HG02973 (cell line): Measurements from ENCODE around the gene IL31RA.

Source experiments
- ATAC-seq: cut with Tn5 transposase; IDR thresholded peaks from one replicate; pipeline ENCODE4 v1.9.1; 2021; ENCODE audit warnings: moderate library complexity; ENCODE audit not compliant: unreplicated experiment

Gene IL31RA

GRCh38 chr5:55858104-55858503, 6.9 kb downstream of the IL31RA start:
- no peak for ATAC-seq

GRCh38 chr5:55860288-55860687, 9.1 kb downstream of the IL31RA start:
- ATAC-seq = no peak

- ATAC-seq = no peak
Measured at GRCh38 chr5:55860709-55861108, 9.6 kb downstream of the IL31RA start.

DNA sequence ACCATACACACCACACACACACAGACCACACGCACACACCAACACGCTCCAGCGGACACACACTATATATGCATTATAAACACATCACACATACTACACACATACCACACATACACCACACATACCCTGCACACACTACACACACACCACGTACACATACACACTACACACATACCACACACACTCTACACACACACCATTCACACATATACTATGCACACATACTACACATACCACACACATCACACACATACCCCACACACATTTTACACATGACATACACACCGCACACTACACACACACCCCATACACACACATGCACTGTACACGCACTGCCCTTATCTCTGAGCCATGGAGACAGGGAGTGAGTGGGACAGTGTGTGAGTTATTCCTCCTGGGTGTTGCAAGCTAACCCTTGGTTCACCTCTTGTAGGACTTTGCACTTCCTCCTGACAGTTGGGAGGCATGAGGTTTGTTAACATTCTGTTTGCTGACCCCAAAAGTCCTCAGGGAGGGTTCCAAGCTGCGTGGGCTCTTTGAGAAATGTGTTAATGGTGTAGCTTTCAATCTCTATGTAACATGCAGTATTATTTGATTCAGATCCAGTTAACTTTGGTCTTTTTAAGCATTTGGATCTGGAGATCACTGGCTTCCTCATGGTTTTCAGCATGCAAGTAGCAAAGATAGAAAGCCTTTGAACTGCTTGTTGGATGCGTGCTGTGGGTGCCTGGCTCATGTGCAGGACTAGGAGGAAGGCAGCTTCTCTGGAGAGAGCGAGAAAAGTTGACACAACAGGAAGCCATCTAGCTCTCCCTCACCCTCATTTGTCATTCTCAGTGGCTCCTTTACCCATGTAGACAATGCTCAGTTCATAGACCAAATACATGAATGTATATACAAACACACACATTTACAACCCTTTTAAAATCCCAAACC, 13.7 kb downstream of the IL31RA start:
- ATAC-seq = no peak

DNA sequence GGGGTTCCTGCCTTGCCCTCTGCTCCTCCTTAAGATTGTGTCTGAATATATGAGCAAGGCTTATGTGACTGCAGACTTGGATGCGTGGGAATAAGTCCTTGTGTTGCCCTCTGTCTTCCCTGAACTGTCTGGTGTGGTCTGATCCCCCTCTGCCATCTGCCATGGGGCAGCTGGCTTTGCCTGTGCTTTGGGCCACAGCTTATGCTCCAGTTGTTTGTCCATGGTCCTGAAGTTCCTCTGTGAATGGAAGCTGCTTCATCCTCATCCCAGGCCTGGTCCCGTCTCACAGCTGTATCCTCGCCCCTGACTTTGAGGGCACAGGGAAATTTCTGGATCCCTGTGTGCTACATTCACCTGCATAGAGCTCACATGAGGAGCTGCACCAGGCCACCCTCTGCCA, 14.7 kb downstream of the IL31RA start:
- ATAC-seq = no peak

DNA sequence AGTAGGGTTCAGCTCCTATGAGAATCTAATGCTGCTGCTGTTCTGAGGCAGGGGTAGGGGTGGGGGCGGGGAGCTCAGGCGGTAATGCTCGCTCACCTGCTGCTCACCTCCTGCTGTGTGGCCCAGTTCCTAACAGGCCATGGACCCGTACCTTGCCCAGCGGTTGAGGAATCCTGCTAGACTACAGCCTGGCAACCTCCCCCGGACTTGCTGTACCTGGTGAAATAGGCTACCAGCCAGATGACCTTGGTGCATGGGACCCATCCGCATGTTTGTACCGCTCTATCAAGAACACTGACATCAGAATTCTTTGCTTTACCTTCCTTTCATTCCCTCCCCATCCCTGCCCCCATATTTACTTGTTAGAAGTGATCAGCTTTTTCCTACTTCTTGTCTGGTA, 15.3 kb downstream of the IL31RA start:
- no peak for ATAC-seq

DNA sequence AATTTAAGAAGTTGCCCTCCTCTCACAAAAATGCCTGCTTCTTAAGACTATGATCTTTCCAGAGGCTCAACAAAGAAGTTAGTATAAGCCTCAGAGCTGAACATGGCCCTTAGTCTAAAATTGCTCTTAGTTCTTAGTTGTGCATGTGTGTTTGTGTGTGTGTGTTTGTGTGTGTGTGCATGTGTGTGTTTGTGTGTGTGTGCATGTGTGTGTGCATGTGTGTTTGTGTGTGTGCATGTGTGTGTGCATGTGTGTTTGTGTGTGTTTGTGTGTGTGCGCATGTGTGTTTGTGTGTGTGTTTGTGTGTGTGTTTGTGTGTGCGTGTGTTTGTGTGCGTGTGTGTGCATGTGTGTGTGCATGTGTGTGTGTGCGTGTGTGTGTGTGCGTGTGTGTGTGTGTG, 15.8 kb downstream of the IL31RA start:
- ATAC-seq = no peak

- ATAC-seq = no peak
Measured at GRCh38 chr5:55868846-55869245, 17.7 kb downstream of the IL31RA start.

DNA sequence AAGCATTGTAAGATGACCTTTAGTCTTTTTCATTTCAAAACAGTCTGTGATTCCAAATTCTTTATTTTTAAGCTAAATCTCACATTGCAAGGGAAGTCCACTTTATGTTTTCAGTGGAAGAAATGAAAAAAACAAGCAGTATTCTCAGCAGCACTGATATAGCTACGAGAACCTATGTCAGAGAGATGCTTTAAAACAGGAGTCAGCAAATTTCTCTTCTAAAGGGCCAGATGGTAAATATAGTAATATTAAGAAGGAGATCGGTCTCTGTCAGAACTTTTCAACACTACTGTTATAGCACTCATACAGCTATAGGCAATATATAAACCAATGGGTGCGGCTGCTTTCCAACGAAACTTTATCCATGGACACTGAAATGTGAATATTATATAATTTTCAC, 18.7 kb downstream of the IL31RA start:
- no peak for ATAC-seq

DNA sequence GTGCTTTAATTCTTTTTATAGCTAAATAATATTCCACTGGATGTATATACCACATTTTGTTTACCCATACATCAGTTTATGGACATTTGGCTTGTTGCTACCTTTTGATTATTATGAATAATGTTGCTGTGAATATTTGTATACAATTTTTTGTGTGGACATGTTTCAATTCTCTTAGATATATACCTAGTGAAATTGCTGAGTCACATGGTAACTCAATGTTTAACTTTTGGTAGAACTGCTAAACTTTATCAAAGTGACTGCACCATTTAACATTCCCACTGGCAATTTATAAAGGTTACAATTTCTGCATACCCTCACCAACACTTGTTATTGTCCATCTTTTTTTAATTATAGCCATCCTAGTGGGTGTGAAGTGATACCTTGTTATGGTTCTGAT, 22.1 kb downstream of the IL31RA start:
- ATAC-seq = no peak

DNA sequence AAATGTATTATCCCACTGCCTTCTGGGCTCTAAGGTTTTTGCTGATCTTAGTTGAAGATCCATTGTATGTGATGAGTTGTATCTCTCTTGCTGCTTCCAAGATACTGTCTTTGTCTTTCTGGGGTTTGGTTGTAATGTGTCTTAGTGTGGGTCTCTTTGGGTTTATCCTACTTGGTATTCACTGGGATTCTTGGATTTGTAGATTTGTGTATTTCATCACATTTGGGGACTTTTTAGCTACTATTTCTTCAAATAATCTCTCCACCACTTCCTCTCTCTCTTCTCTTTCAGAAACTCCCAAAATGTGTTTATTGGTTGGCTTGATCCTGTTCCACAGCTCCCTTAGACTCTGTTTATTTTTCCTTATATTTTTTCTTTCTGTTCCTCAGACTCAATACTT, 26.5 kb downstream of the IL31RA start:
- ATAC-seq = no peak

DNA sequence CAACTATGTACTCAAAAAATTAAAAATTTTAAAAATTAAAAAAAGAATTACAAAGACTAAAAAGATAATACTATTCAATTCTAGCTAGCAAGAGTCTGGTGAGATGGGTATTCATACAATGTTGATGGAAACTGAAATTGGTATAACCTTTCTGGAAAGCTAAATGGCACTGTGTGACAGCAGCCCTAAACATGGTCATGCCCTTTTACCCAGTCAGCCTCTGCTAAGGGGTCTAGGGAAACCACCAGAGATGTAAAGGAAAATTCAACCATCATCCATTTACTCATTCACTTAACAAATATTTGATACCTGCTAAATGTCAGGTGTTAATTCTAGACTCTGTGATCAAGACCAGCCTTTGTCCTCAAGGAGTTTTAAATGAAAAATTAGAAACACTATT, 29.3 kb downstream of the IL31RA start:
- ATAC-seq = no peak

- no peak for ATAC-seq
Measured at GRCh38 chr5:55885359-55885758, 34.2 kb downstream of the IL31RA start.

DNA sequence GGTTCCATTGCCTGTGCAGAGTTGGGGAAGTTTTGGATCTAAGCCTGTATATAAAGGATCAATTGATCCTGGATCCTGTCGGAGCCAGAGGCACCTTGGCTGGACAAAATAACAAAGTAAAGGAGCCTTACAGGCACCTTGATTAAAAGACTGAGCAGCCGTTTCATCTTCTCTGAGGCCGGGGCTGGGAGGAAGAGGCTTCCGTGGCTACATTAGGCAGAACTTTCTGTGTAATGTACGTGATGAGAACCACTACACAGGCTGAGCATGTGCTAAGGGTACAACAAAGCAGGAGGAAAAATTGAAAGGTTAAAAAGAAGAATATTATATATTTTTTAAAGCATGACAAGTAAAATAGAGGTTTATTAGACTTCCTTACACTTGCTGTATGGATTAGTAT, 37.0 kb downstream of the IL31RA start:
- ATAC-seq = no peak

- no peak for ATAC-seq
Measured at GRCh38 chr5:55892479-55892878, 41.3 kb downstream of the IL31RA start.

DNA sequence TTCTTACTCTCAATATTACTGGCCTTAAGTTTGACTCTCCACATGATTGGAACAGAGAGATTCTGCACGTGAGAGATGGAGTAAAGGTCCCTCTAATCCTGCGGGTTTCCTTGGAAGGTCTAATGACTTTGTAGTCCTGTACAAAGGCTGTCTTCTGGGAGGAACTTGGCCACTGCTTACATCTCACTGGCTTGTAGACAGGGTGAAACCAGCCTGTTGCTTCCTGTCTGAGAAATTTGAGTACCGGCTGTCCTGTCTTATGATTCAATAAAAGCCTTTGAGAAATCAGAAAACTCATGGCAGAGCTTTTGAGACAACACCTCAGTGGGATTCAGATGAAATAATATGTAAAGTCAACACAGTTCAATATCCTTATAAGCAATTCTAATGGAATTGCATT, 43.0 kb downstream of the IL31RA start:
- ATAC-seq = no peak

DNA sequence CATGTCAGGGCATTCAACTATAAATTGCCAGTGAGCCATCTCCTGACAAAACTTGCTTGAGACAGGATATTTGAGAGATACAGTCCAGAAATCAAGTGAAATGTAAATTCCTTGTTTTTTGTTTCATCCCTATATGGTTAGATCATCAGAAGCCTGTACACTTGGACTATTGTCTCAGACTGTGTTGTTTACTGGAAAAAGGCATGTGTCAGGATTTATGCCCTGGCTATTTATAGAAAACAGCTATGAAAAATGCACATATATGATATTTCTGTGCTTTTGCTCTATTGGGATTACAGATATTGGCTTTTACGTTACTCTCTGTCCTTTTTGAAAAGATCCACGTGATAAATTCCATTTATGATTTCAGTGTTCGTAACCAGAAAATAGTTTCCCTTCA, 44.2 kb downstream of the IL31RA start:
- no peak for ATAC-seq

GRCh38 chr5:55896238-55896637, 45.1 kb downstream of the IL31RA start:
- no peak for ATAC-seq

- ATAC-seq = no peak
Measured at GRCh38 chr5:55896663-55897062, 45.5 kb downstream of the IL31RA start.

DNA sequence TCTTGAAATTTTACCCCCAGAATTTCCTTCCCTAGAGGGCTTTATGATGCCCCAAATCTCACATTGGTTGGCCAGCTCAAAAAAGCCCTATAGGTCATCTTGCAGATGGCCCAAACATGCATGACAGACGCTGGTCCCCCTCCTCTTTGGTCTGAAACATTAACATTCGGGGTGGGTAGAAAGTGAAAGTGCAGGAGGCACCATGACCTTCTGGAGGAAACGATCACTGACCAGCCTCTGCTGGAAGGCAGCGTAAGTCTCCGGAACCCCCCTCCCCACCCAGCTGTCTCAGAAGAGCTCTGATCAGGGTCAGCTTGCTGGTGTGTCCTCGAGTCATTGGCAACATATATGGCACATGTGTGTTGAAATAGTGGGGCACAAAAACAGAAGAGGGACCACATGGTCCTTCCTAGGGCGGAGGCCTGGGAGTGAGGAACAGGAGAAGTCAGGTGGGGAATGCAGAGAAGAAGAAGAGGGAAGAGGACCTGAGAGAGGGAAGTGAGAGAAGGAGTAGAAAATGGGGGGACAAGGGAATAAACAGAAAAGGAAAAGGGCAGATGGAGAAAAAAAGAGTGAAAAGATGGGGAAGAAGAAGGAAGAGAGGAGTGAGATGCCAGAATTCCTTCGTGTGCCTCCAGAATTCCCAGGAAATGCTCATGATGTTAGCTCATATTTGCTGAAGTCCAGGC, 46.2 kb downstream of the IL31RA start:
- ATAC-seq = no peak

DNA sequence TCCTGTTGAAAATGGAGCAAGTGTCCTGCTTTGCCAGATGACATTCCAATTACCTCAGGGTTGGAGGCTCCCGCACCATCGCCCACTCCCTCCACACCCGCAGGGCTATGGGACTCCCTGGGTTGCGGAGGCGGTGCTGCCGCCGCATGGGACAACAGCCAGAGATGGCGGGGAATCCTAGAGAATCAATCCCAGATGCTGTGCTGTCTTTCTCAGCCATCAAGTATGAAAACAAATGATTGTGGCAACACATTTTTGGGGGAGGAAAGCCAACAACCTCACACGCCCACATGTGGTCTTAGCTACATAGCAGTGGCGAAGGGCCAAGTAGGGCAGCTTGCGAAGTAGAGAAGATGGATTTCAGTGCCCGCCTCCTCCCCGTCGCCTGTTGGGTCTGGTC, 46.7 kb downstream of the IL31RA start:
- no peak for ATAC-seq

DNA sequence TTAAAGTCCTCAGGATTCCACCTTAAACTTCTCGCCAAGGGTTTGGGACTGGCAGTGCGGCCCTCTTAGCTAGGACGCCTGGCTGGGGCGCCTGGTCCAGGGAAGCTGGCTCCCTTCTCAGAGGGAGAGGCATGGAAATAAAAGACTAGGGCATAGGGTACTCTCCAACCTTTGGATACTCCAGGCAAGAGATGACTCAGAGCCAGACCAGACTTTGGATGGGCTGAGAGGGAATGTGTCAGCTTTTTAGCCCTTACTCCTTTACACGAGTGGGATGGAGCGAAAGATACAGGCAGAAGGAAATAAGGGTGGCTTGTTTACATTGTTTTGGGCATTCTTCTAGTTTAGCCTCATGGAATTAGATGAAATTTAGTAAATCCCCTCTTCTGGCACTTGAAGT, 48.2 kb downstream of the IL31RA start:
- no peak for ATAC-seq
